Middle frontal gyrus (tissue), 1 donor: Measurements from ENCODE around the gene HBB.
"Not testable (repeated sequence)": the region's sequence is repeated elsewhere in the genome, so short reads cannot be mapped to it uniquely, and the experiment has no call there.

ENCODE experiments used
- DNase-seq: peaks from one replicate; pipeline ENCODE4 v3.0.0-alpha.2; 2015; ENCODE audit warnings: low spot score; ENCODE audit errors: extremely low spot score

Gene HBB

DNA sequence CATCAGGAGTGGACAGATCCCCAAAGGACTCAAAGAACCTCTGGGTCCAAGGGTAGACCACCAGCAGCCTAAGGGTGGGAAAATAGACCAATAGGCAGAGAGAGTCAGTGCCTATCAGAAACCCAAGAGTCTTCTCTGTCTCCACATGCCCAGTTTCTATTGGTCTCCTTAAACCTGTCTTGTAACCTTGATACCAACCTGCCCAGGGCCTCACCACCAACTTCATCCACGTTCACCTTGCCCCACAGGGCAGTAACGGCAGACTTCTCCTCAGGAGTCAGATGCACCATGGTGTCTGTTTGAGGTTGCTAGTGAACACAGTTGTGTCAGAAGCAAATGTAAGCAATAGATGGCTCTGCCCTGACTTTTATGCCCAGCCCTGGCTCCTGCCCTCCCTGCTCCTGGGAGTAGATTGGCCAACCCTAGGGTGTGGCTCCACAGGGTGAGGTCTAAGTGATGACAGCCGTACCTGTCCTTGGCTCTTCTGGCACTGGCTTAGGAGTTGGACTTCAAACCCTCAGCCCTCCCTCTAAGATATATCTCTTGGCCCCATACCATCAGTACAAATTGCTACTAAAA is at the start of gene HBB:
Gene HBB (minus strand): TSS at position 340 of the 579 bp plus-strand sequence. CDS start 50 bp downstream, at position 290.
- no peak for DNase-seq

- no peak for DNase-seq
These were observed 48.7 kb upstream of the HBB start for GRCh38 chr11:5275369-5276110.

DNA sequence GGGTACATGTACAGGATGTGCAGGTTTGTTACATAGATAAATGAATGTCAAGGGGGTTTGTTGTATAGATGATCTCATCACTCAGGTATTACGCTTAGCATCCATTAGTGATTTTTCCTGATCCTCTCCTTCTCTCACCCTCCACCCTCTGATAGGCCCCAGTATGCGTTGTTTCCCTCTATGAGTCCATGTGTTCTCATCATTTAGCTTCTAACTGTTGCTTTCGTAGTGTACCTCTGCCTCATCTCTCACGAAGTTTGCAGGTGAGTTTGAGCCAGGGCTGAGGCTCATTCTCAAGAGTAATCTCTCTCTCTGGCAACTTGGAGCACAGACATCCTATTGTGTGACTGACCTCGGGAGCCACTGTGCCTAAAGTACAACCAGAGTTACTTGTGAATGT is 47.5 kb upstream of the HBB start:
- no peak for DNase-seq

DNA sequence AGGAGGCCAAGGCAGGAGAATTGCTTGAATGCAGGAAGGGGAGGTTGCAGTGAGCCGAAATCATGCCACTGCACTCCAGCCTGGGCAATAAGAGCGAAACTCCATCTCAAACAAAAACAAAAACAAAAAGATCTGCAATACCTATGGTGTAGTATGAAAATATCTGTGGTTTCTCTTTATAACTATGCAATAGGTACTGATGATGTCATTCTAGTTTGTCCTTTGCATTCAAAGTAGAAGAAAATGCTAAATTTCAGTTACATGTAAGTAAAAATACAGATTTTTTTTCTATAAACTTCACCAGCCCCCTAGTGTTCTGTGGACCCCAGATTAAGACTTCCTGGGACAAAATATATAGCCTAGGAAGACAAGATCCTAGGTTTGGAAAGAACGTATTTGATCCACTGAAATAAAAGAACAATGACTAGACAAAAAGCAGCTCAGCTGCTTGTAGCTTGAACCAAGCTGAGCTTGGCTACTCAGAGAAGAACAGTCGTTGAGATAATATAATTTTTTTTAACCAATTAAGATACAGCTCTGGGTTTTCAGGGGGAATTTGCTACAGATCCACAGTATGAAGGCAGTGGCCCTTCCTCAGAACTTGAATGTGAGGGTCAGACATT is 45.6 kb upstream of the HBB start:
- no peak for DNase-seq

- no peak for DNase-seq
These were observed 42.9 kb upstream of the HBB start, which contains the start of gene HBE1 for GRCh38 chr11:5269715-5270147. Gene HBE1, minus strand, starts transcription at chr11:5269945. Its CDS starts 55 bp downstream, at chr11:5269890.

DNA sequence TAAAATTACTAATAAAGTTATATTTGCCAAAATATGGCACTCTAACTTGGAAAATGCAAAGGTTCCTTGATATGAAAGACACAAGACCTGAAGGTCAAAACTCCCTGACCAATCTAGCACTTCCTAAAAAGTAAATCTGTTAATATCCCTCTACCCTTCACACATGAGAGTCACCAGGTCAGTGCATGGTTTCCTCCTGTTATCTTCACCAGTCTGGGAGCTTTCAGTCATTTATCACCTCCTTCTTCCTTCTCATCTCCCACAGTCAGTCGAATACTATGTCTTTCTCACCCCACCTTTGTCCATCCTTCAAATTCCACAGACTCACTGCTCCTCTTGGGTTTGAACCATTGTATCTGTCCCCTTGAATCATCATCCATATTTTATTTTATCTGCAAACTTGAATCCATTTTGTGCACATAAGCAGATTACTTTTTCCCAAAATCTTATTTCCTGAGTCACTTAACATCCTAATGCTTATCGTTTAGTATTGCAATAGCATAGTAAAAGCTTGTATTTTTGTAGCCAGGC is 40.2 kb upstream of the HBB start:
- DNase-seq: no peak

GRCh38 chr11:5266609-5267008 is 39.7 kb upstream of the HBB start:
- no peak for DNase-seq

- no peak for DNase-seq
These were observed 39.0 kb upstream of the HBB start for GRCh38 chr11:5265832-5266231.

- no peak for DNase-seq
These were observed 31.8 kb upstream of the HBB start for GRCh38 chr11:5258543-5259262.

DNA sequence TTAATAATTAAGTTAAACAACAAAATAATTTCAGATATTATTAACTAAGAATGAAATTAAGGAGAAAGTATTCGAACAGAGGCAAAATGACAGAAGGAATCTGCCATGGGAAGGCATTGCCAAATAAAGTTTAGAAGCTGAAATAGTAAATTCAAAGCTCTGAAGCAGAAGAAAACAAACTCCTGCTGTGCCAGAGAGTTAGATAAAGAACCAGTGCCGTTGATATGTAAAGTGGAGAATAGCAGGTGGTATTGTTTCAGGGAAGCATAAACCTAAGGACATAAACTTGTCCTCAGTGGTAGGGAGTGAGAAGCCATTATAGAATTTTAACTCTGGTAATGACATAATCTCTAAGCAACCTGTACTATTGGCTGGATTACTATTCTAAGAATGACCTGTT is 30.4 kb upstream of the HBB start:
- DNase-seq: no peak

DNA sequence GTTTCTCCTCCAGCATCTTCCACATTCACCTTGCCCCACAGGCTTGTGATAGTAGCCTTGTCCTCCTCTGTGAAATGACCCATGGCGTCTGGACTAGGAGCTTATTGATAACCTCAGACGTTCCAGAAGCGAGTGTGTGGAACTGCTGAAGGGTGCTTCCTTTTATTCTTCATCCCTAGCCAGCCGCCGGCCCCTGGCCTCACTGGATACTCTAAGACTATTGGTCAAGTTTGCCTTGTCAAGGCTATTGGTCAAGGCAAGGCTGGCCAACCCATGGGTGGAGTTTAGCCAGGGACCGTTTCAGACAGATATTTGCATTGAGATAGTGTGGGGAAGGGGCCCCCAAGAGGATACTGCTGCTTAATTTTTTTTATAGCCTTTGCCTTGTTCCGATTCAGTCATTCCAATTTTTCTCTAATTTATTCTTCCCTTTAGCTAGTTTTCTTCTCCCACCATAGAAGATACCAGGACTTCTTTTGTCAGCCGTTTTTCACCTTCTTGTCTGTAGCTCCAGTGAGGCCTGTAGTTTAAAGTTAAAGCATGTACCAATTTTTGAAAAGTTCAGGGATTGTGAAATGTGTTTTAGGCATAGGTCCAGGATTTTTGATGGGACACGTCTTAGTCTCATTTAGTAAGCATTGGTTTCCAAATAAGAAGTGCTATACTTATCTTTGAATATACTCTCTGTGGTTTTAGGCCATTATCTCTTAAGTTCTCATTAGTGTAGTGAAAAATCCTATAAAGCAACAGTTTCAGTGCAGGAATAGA is 28.0 kb upstream of the HBB start, which contains the start of gene HBG2:
Gene HBG2 (minus strand): TSS at position 136 of the 768 bp plus-strand sequence. CDS start 53 bp downstream, at position 83.
- DNase-seq: not testable (repeated sequence)

DNA sequence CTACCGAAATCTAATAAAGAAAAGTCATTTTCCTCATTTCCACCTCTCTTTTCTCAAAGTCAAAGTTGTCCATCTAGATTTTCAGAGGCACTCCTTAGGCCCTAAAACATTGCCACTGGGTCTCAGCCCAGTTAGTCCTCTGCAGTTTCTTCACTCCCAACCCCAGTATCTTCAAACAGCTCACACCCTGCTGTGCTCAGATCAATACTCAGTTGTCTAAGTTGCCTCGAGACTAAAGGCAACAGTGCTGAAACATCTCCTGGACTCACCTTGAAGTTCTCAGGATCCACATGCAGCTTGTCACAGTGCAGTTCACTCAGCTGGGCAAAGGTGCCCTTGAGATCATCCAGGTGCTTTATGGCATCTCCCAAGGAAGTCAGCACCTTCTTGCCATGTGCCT is 27.2 kb upstream of the HBB start:
- not testable (repeated sequence) for DNase-seq

GRCh38 chr11:5253440-5253839 is 26.6 kb upstream of the HBB start:
- not testable (repeated sequence) for DNase-seq

- no peak for DNase-seq
These were observed 26.0 kb upstream of the HBB start for GRCh38 chr11:5252919-5253265.

- DNase-seq: no peak
These were observed 25.5 kb upstream of the HBB start for GRCh38 chr11:5252192-5252918.

DNA sequence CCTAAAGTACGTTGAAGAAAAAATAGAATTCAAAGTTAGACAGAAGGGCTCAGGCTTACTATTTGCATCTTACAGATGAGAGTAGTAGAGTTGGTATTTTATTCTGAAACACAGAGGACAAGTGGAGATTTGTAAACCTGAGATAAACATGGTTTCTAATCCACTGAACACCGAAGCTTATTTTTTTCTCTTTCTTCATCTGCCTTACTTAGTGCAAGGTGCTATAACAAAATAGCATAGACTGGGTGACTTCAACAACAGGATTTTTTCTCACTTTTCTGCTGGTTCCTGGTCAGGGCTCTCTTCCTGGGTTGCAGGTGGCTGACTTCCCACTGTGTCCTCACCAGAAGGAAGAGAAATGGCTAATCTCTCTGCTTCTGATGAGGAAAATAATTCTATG is 24.9 kb upstream of the HBB start:
- no peak for DNase-seq

GRCh38 chr11:5250543-5251204 is 23.8 kb upstream of the HBB start:
- no peak for DNase-seq

GRCh38 chr11:5249807-5250396 is 23.0 kb upstream of the HBB start, which contains the start of gene HBG1:
Gene HBG1, minus strand, starts transcription at chr11:5249857. Its CDS starts 53 bp downstream, at chr11:5249804.
- not testable (repeated sequence) for DNase-seq

DNA sequence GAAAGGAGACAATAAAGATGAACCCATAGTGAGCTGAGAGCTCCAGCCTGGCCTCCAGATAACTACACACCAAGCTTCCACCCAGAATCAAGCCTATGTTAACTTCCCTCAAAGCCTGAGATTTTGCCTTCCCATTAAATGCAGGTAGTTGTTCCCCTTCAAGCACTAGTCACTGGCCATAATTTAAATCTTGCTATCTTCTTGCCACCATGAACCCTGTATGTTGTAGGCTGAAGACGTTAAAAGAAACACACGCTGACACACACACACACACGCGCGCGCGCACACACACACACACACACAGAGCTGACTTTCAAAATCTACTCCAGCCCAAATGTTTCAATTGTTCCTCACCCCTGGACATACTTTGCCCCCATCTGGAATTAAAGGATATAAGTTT is 21.6 kb upstream of the HBB start:
- not testable (repeated sequence) for DNase-seq
